Mucosa of descending colon (tissue), 3 donors: ENCODE data around the gene ST6GALNAC6. TPM values are rescaled to one million over a fixed set of nuclear protein-coding genes. Genes with fewer than 3 reads are reported as not detected.

Source experiments
- ATAC-seq: fragments of 200-7000 bp; cut with Tn5 transposase; one replicate; pipeline ENCODE4 v1.9.1; 2020; ENCODE audit warnings: mild to moderate bottlenecking, moderate library complexity
- DNase-seq, 3 donors: peaks; one replicate each; pipeline ENCODE4 v3.0.0-alpha.2; 2020
- H3K36me3 ChIP-seq: fragments of 200-600 bp; one replicate; pipeline ENCODE4 v1.8.0; 2021; ENCODE audit warnings: low read depth, mild to moderate bottlenecking
- H3K4me1 ChIP-seq: fragments of 200-600 bp; one replicate; pipeline ENCODE4 v1.8.0; 2021; ENCODE audit warnings: low read depth, mild to moderate bottlenecking
- H3K4me3 ChIP-seq: fragments of 200-600 bp; one replicate; pipeline ENCODE4 v1.8.0; 2021; ENCODE audit warnings: mild to moderate bottlenecking
- H3K9me3 ChIP-seq: fragments of 200-600 bp; one replicate; pipeline ENCODE4 v1.8.0; 2021; ENCODE audit warnings: mild to moderate bottlenecking
- CTCF ChIP-seq: fragments of 200-600 bp; IDR thresholded peaks from one replicate; pipeline ENCODE4 v1.8.0; 2022; ENCODE audit warnings: antibody characterized with exemption, mild to moderate bottlenecking
- intact Hi-C, 2 donors: fragments of 100-400 bp; cut with DNase I in 1 of 2; cut with micrococcal nuclease in 1 of 2; formaldehyde crosslinking; loops; one replicate each; pipeline versions ENCODE4 v1.11.0 to v1.11.1; 2022; cut with DNase I, micrococcal nuclease
- total RNA-seq, 3 donors: library from RNA; stranded (reverse); fragmentation: NEBNext Ultra II Directional in 2 of 3; extraction: Animal tissue kit (Norgen Biotek cat#: 25700) in 2 of 3; gene quantifications; one replicate each; pipeline versions ENCODE4 v1.2.1 to v1.2.4, GENCODE V29; 2021 to 2023
- donor health status: DM: no; HTN: no; CAD: no; lungs with moderate emphysema.
- donor health status: DM: no; HTN: no; CAD: no.
- donor health status: DM: no; HTN: yes; CAD: no.

ST6GALNAC6 gene
- total RNA-seq, 3 donors from 2014 or later: 121 to 266 (median 175) TPM

- Histone ChIP-seq H3K4me1 (peaks cover 10% of the 10 kb centered on the region), H3K9me3 (no peaks in the 10 kb centered on the region), H3K4me3 (no peak overlapping the region), H3K36me3 (no peaks in the 10 kb centered on the region)
- peak; percentile 82 for TF ChIP-seq CTCF
- DNase-seq (peak; percentile 88 to 95 (median 91)), ATAC-seq (peak; percentile 89)
- intact Hi-C loops: loop anchor here in 1 of 2 donors (10.0 kb wide), 1 partner anchor 135 kb away; the partner anchor contains the start of gene TOR2A
These were observed 29.9 kb downstream of the ST6GALNAC6 start for GRCh38 chr9:127869310-127870152.

GRCh38 chr9:127868278-127868902 is 31.0 kb downstream of the ST6GALNAC6 start:
- intact Hi-C loops: no loop called here
- Histone ChIP-seq H3K9me3 (no peaks in the 10 kb centered on the region), H3K4me3 (no peak overlapping the region), H3K36me3 (no peaks in the 10 kb centered on the region), H3K4me1 (peaks cover 4% of the 10 kb centered on the region)
- ATAC-seq (no peak), DNase-seq (no peak)
- no peak for TF ChIP-seq CTCF

GRCh38 chr9:127867356-127868277 is 31.8 kb downstream of the ST6GALNAC6 start:
- no peak for TF ChIP-seq CTCF
- DNase-seq (no peak), ATAC-seq (no peak)
- Histone ChIP-seq H3K36me3 (no peaks in the 10 kb centered on the region), H3K9me3 (no peaks in the 10 kb centered on the region), H3K4me3 (no peak overlapping the region), H3K4me1 (peaks cover 4% of the 10 kb centered on the region)
- intact Hi-C loops: no loop called here

- intact Hi-C loops: no loop called here
- no peak for DNase-seq
These were observed 32.9 kb downstream of the ST6GALNAC6 start for GRCh38 chr9:127866535-127866934.

More at GRCh38 chr9:127866535-127866934, 32.9 kb downstream of the ST6GALNAC6 start:
- Histone ChIP-seq H3K4me3 (no peak overlapping the region), H3K4me1 (peaks cover 4% of the 10 kb centered on the region), H3K9me3 (no peaks in the 10 kb centered on the region), H3K36me3 (no peaks in the 10 kb centered on the region)
- no peak for ATAC-seq
- TF ChIP-seq CTCF: no peak
